T follicular helper cell (primary cell): Measurements from ENCODE around the gene ATP5F1B.
A peak's percentile ranks its signal among the peaks of the same experiment; 100 is the strongest.
"Not testable (repeated sequence)": the region's sequence is repeated elsewhere in the genome, so short reads cannot be mapped to it uniquely, and the experiment has no call there.

Experiments
- DNase-seq: peaks from one replicate; pipeline ENCODE4 v3.0.0-alpha.2; 2020; ENCODE audit warnings: low read depth

The ATP5F1B gene

GRCh38 chr12:56648023-56648422 is 2.2 kb upstream of the ATP5F1B start:
- not testable (repeated sequence) for DNase-seq

GRCh38 chr12:56645201-56645716 is 525 bp downstream of the ATP5F1B start:
- DNase-seq, result no peak

GRCh38 chr12:56644654-56645053 is 1.1 kb downstream of the ATP5F1B start:
- DNase-seq, result no peak

GRCh38 chr12:56641219-56641618 is 4.6 kb downstream of the ATP5F1B start:
- DNase-seq, result no peak

GRCh38 chr12:56637621-56638020 is 8.2 kb downstream of the ATP5F1B start:
- no peak for DNase-seq

- peak; percentile 97 for DNase-seq
Observed at GRCh38 chr12:56636675-56637540, 8.9 kb downstream of the ATP5F1B start.

- peak; percentile 77 for DNase-seq
Observed at GRCh38 chr12:56635806-56636674, 9.7 kb downstream of the ATP5F1B start.

- DNase-seq, result peak; percentile 48
Observed at GRCh38 chr12:56634837-56635791, 10.7 kb downstream of the ATP5F1B start.

GRCh38 chr12:56634242-56634836 is 11.4 kb downstream of the ATP5F1B start:
- no peak for DNase-seq

- DNase-seq, result no peak
Observed at GRCh38 chr12:56633468-56634241, 12.1 kb downstream of the ATP5F1B start.

GRCh38 chr12:56632701-56633467 is 12.9 kb downstream of the ATP5F1B start:
- DNase-seq, result no peak

- no peak for DNase-seq
Observed at GRCh38 chr12:56631790-56632700, 13.7 kb downstream of the ATP5F1B start.

- DNase-seq, result peak; percentile 73
Observed at GRCh38 chr12:56630180-56630632, 15.6 kb downstream of the ATP5F1B start, which contains the start of gene BAZ2A. TSS of gene BAZ2A (minus strand) at chr12:56630326. CDS start at chr12:56617530, 12,796 bp downstream.

- DNase-seq, result no peak
Observed at GRCh38 chr12:56629459-56630179, 16.2 kb downstream of the ATP5F1B start.

GRCh38 chr12:56628671-56629458 is 16.9 kb downstream of the ATP5F1B start:
- DNase-seq, result peak; percentile 55

GRCh38 chr12:56626701-56627100 is 19.1 kb downstream of the ATP5F1B start:
- DNase-seq, result no peak

GRCh38 chr12:56622535-56622934 is 23.2 kb downstream of the ATP5F1B start:
- no peak for DNase-seq
